Measurements from ENCODE around the gene TSEN2. TPM values are rescaled to one million over a fixed set of nuclear protein-coding genes. Genes with fewer than 3 reads are reported as not detected.

The TSEN2 gene
- total RNA-seq, 1 experiment from 2014 or later = 22.0 TPM

DNA sequence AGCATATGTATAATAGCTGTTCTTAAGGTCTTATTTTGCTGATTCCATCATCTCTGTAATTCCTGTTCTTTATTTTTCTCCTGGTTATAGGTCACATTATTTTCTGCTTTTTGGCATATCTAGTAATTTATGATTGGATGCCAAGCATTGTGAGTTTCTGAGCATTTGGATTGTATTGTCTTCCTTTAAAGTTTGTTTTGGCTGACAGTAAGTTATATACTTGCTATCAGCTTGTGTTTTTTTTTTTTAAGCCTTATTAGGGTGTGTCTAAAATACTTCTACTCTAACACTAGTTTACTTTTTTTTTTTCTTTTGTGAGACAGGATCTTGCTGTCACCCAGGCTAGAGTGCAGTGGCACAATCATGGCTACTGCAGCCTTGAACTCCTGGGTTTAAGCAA is 82.7 kb downstream of the TSEN2 start:
- no peak overlapping the region for H2AK5ac ChIP-seq (ENCODE audit: insufficient read length, low read length)
- no peak overlapping the region for H2BK20ac ChIP-seq (ENCODE audit: low read depth, low read length, poor library complexity, severe bottlenecking)
- H4K8ac ChIP-seq (replicated peaks; ENCODE audit: insufficient read length, low read depth, low read length) = no peak overlapping the region
- H3K4me1 Mint-ChIP-seq = peaks cover 26 to 27% of the 10 kb centered on the region in 2 experiments
- no peak for DNase-seq
- H2BK15ac ChIP-seq (ENCODE audit: low read depth, low read length) = no peak overlapping the region
- no peaks in the 10 kb centered on the region for H4K20me1 ChIP-seq (ENCODE audit: control insufficient read depth, insufficient read depth, insufficient read length)
- TF ChIP-seq, protein P1, sequence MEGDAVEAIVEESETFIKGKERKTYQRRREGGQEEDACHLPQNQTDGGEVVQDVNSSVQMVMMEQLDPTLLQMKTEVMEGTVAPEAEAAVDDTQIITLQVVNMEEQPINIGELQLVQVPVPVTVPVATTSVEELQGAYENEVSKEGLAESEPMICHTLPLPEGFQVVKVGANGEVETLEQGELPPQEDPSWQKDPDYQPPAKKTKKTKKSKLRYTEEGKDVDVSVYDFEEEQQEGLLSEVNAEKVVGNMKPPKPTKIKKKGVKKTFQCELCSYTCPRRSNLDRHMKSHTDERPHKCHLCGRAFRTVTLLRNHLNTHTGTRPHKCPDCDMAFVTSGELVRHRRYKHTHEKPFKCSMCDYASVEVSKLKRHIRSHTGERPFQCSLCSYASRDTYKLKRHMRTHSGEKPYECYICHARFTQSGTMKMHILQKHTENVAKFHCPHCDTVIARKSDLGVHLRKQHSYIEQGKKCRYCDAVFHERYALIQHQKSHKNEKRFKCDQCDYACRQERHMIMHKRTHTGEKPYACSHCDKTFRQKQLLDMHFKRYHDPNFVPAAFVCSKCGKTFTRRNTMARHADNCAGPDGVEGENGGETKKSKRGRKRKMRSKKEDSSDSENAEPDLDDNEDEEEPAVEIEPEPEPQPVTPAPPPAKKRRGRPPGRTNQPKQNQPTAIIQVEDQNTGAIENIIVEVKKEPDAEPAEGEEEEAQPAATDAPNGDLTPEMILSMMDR (conservative IDR thresholded peaks at IDR 0.05) = no peak
- no peak overlapping the region for H2BK5ac ChIP-seq (ENCODE audit: insufficient read length, low read length)
- H3K36me3 Mint-ChIP-seq (ENCODE audit: insufficient read depth in 1 of 3, low read depth in 3 of 3) = peaks cover 21 to 29% (median 26%) of the 10 kb centered on the region in 3 experiments; a peak in 6 of 7 replicates
- H3K23me2 ChIP-seq (ENCODE audit: insufficient read length, low read depth, low read length, poor library complexity, severe bottlenecking) = no peaks in the 10 kb centered on the region
- no peak overlapping the region for H3K4me3 Mint-ChIP-seq
- no peak overlapping the region for H2AFZ ChIP-seq (ENCODE audit: low read length)
- no peak overlapping the region for H3K14ac ChIP-seq (ENCODE audit: insufficient read depth, low read length)
- H3K18ac ChIP-seq (ENCODE audit: insufficient read length, low read depth, low read length) = no peak overlapping the region
- H3K4ac ChIP-seq (ENCODE audit: low read depth, low read length) = no peak overlapping the region
- H3K9ac ChIP-seq (ENCODE audit: extremely low read depth, insufficient read length, low read length) = no peak overlapping the region
- H3K4me1 ChIP-seq (ENCODE audit: insufficient read depth, low read length) = no peaks in the 10 kb centered on the region
- H3K79me1 ChIP-seq (ENCODE audit: insufficient read depth, low read depth, low read length, poor library complexity, severe bottlenecking) = peaks cover 8% of the 10 kb centered on the region
- no peak overlapping the region for H3K23ac ChIP-seq (ENCODE audit: insufficient read length, low read depth, low read length)
- no peak overlapping the region for H4K91ac ChIP-seq (ENCODE audit: insufficient read length, low read depth, low read length)
- no peak overlapping the region for H4K5ac ChIP-seq (ENCODE audit: insufficient read length, low read depth, low read length)
- H3K56ac ChIP-seq (ENCODE audit: insufficient read length, low read depth, low read length) = no peak overlapping the region
- no peak overlapping the region for H3K27ac Mint-ChIP-seq
- H2BK12ac ChIP-seq (ENCODE audit: insufficient read length, low read depth, low read length) = no peak overlapping the region
- no peaks in the 10 kb centered on the region for H3K9me3 ChIP-seq (ENCODE audit: control insufficient read depth, low read depth, low read length)
- no peak overlapping the region for H3K27ac ChIP-seq (ENCODE audit: insufficient read length, low read depth, low read length)
- H3K27me3 ChIP-seq (ENCODE audit: insufficient read depth, low read length) = no peaks in the 10 kb centered on the region
- H3T11ph ChIP-seq (ENCODE audit: low read length) = no peak overlapping the region
- H3K9me3 Mint-ChIP-seq = no peaks in the 10 kb centered on the region
- no peak overlapping the region for H3K4me2 ChIP-seq (ENCODE audit: insufficient read depth, insufficient read length, low read length)
- H2BK120ac ChIP-seq (ENCODE audit: low read depth, low read length, poor library complexity, severe bottlenecking) = no peak overlapping the region
- no peaks in the 10 kb centered on the region for H3K27me3 Mint-ChIP-seq (ENCODE audit: low read depth)
- peaks cover 21% of the 10 kb centered on the region; the same call in 1 of the 2 replicates for H3K79me2 ChIP-seq (ENCODE audit: insufficient read depth, low read length)

Measured in H9 (cell line).